Ureter (tissue), 1 donor: ENCODE data around the gene OR2V2. TPM values are rescaled to one million over a fixed set of nuclear protein-coding genes. Genes with fewer than 3 reads are reported as not detected.
"Not testable (repeated sequence)": the region's sequence is repeated elsewhere in the genome, so short reads cannot be mapped to it uniquely, and the experiment has no call there.

ENCODE experiments used
- DNase-seq: peaks from one replicate; pipeline ENCODE4 v3.0.0-alpha.2; 2020; ENCODE audit warnings: low spot score
- total RNA-seq: library from RNA; stranded (reverse); gene quantifications from one replicate; pipeline ENCODE4 v1.2.4, GENCODE V29; 2023
- donor health status: DM: yes; HTN: yes; CAD: no.

Gene OR2V2
- total RNA-seq, 1 donor from 2014 or later, result not detected

DNA sequence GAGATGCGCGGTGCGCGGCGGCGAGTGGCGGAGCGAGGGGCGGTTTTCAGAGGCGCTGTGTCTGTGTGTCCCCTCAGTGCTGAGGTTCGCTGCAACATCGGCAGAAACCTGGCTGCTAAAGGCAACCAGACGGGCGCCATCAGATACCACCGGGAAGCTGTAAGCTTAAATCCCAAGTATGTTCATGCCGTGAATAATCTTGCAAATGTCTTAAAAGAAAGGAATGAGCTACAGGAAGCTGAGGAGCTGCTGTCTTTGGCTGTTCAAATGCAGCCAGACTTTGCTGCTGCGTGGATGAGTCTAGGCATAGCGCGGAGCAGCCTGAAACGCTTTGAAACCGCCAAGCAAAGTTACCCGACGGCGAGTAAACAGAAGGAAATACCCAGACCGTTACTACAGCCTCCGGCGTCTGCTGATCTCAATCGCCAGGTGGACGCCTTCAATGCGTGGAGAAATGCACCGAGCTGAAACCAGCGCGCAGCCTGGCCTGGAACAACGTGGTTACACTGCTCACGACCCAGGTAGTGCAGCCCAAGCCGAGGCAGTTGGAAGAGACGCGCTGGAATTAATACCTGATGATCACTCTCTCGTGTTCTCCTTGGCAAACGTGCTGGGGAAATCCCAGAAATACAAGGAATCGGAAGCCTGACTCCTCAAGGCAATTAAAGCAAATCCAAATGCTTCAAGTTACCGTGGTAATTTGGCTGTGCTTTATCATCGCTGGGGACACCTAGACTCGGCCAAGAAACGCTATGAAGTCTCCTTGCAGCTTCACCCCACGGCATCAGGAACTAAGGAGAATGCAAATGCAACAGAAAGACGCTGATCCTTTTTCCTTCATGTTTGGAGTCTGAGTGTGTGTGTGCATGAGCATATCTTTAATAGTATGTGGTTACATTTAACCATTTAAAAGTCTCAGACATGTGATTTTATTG, 32.3 kb upstream of the OR2V2 start:
- DNase-seq, result no peak

DNA sequence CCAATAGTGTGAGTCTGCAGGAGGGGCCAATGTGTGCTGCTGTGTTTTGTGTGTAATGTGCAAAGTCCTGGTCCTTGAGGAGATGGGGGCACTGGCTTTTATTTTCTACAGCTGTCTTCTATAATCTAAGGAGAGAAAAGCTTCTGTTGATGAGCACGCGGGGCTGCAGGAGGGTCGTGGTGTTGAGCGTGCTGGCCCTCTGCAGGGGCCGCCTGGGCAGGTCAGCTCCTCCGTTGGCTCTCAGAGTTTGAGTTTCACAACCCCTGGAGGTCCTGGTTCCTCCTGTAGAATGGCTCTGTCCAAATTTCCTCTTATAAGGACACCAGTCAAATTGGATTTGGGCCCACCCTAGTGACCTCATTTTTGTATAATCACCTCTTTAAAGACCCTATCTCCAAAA, 29.0 kb upstream of the OR2V2 start:
- DNase-seq, result no peak

DNA sequence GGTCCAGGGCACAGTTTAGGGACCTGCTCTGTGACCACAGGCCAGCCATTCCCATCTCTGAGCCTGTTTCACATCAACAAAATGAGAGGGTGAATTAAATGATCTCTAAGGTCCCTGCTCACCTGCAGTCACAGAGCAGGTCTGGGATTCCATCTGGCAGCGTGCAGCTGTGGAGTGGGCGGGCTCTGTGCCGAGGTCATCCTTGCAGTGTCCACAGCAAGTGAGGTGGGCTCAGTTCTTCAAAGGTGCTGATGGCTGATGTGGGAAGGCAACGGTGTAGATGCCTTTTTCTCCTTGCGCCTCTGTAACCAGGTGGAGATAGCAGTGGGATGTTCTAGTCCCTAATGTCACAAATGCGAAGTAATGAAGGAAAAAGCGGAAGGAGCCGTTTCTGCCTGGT, 28.3 kb upstream of the OR2V2 start:
- no peak for DNase-seq

DNA sequence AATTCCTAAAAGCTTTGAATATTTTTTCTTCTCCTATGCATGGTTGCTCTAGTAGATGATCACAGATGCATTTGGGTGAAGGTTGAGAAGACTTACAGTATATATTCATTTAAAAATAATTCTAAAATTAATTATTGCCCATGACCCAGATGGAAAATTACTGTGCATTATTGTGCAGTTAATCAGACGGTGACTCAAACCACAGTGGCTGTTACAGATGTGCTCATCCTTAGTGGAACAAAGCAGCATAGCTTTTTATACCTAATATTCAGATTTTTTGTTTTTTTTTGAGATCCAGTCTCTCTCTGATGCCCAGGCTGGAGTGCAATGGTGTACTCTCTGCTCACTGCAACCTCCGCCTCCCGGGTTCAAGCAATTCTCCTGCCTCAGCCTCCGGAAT, 27.1 kb upstream of the OR2V2 start:
- no peak for DNase-seq

DNA sequence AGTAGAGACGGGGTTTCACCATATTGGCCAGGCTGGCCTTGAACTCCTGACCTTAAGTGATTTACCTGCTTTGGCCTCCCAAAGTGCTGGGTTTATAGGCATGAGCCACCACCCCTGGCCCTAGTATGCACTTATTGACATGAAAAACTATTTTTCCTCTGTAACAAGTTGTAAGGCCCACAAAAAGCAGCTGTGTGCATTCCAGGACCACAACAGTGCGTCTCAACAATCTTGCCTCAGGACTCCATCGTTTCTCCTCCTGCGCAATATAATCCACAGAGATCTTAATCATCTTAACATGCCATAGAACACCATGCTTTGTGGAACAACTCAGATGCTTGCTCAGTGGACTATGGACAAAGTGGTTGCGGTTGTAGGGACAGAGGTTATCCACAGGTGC, 26.6 kb upstream of the OR2V2 start:
- DNase-seq, result no peak

DNA sequence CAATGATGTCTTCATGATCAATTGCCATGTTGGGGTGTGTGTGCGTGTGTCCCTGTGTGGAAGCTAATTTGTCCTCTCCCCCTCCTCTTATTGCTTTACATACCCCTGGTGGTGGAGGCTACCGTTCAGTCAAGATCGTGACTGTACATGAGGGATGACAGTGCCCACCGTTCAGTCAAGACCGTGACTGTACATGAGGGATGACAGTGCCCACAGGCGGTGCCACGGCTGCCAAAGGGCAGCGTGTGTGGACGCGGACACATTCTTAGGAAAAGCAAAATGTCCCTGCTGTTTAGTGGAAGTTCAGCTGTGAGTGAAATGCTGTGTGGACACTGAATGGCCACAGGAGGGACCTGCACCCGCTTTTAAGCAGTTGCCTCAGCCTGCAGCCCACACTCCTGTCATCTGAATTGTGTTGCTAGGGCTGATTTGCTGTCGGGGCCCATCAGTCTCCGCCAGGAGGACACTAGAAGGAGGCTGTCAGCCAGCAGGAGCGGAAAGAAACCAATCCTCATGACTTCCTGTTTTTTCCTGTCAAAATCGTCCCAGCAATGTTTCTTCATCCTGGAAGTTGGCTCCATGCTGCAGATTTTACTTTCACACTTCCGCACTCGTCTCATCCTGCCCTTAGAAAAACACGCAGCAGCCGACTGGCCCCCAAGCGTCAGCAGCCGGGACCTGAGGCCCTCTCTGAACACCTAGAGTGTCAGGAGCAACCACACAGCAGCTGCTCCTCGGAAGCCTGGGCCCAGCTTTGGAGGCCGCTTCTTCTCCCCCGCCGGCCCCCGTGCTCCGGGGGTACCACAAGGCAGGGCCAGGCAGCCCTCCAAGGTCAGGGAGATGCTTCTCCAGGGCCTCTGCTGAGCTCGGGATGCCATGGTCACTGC, 25.5 kb upstream of the OR2V2 start:
- no peak for DNase-seq

DNA sequence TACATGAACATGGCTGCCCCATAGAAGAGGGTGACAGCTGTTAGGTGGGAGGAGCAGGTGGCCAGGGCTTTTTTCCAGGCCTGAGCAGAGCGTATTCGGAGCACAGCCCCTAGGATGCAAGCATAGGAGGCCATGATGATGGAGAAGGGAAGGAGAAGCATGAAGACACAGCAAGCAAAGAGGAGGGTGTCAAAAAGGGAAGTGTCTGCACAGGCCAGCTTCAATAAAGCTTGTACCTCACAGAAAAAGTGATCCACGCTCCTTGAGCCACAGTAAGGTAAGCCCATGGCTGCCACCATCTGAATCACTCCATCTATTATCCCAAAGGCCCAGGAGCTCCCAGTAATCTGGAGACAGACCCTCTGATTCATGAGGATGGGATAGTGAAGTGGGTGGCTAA, 22.9 kb upstream of the OR2V2 start:
- DNase-seq, result no peak

DNA sequence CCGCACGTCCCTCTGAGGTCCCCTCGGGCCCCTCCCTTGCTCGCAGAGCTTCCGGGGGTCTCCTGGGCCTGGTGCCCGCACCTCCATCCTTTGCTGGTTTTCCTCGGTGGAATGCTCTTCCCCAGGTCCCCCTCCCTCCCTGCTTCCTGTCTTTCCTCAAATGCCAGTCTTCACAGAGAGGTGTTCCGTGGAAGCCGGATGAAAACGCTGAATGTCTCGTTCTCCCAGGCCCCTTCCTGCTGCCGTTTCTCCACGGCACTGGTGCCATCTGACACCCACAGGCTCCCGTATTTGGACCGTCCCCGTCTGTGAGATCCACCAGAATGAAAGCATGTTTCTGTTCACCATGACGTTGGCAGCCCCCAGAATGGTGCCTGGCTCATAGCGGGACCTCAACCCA, 20.5 kb upstream of the OR2V2 start:
- no peak for DNase-seq

DNA sequence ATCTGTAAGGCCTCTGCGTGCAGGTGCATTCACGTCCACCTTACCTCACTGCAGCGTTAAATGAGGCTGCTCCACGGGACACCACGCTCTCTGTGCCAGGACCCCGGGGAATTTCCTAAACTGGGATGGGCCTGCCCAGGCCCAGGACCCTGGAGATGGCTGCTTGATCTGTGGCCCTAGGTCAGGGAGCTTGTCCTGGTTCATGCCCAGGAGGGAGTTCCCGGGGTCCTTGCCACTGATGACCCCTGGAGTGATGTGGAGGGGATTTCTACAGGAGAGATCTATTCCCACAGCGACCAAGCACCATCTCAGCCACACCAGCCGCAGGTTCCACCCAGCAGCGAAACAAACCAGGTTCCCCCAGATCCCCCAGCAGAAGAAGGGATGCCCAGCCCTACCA, 19.9 kb upstream of the OR2V2 start:
- no peak for DNase-seq

DNA sequence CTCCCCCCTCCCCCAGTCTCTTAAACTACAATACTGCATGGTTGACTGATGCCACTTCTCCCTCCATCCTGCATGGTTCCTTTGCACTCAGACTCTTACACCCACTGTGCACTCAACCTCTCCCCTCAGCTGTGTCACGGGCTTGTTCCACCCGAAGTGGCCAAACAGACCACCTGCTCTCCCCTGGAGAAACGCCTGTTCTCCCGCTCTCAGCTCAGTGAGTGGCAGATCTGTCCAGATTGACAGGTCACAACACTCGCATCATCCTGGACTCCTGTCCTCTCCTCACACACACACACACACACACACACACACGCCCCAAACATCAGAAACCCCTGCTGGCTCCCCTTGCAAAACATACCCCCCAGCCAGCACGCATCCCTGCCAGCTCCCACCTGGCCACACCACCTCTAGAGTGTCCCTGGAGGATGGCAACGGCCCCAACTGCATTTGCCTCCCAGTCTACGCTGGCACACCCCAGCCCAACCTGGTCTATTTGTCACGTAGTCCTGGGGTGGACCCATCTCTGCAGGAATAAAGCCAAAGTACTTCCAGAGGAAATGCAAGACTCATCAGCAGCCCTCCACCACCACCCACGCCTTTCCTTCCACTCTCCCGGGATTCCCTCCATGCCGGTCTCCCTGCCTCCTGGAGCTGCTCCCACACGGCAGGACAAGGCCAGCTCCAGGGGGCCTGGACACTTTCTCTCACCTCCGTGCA, 19.3 kb upstream of the OR2V2 start:
- DNase-seq, result no peak

DNA sequence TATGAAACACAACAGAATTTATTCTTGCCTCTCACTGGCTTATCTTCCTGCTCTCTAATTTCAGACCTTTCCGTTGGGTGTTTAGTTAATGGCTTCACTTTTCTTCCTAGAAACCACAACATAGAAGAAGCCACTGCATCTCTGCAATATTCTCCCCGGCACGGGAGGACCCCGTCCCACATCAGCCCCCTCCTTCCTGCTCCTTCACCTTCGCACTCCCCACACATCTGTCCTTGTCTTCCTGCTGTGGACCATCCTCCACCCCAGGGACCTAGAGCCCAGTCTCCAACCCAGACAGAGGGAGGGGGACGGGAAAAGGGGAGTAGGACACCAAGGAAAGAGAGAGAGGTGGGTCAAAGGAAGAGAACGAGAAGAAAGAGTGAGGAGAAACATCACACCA, 17.8 kb upstream of the OR2V2 start:
- DNase-seq, result no peak

DNA sequence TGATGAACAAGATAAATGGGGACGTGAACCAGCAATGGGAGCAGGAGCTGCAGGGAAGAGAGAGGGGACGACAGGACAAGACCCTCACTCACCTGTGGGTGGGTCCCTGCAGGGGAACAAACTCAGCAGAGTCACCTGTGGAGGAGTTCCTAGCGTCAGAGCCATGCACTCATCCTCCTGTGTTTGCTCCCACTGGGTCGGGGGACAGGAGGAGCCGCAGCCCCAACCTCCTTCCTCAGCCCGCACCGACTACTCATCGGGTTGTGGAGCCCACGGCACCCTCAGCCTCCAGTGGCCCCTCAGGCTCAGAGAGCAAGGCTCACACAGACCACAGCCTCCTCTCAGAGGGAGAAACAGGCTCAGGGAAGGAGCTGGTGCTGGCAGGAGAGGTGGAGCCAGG, 17.3 kb upstream of the OR2V2 start:
- DNase-seq, result not testable (repeated sequence)

DNA sequence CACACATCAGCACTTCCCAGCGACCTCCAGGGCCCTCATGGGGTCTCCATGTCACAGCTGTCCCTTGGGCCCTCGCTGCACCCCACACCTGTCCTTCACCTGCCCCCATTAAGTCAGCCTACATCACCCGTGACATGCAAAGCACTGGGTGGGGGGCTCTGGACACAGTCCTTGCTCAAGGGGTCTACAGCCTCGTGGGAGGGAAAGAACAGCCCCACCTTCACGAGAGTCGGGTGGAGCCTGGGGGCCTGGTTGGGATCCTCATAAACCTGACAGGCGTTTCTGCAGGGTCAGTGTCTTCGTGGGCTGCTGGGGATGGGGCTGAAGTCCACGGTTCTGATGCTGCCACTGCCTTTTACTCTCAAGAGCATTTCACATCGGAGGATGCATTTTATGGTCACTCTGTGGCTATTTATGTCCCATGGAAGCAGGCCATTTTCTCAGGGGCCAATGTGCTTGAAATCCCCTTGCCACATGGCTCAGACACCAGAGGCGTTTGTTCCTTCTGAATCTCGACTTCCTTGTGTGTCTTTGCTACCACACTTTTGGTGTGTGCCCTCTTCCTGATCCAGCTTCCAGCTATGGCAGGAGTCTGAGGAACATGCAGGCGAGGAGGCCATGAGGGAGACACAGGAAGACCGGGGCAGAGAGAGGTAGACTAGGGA, 16.4 kb upstream of the OR2V2 start, which contains the start of gene OR2V1:
Gene OR2V1 (minus strand): TSS at position 338 of the 665 bp plus-strand sequence. CDS start 5,865 bp downstream, outside the sequence.
- DNase-seq, result no peak

DNA sequence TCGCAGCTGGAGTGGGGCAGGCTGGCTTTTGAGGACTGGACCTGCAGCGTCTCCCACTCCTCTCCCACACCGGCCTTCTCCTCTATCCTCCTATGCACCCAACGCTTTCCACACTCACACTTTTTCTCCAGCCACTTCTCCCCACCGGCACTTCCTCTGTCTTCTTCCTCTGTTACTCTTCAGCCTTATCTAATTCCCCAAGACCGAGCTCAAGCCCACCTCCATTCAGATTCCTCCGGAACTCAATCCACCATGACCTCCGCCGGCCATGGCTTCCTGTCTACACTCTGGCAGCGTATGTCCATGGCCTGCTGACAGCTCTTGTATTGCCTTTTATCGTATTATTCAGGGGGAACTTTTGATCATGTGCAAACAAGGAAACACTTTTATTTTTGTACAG, 15.9 kb upstream of the OR2V2 start:
- DNase-seq, result no peak

DNA sequence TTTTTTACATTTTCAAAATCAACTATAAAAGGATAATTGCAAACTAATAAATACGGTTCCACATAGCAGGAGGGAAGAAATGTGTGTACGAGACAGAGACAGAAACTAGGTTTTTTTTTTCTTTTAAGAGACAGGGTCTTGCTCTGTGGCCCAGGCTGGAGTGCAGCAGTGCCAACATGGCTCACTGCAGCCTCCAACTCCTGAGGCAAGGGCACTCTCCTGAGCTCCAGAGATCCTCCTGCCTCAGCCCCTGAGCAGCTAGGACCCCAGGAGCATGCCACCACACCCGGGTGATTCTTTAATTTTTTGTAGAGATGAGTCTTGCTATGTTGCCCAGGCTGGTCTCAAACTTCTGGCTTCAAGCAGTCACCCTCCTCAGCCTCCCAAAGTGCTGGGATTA, 14.3 kb upstream of the OR2V2 start:
- DNase-seq, result no peak

DNA sequence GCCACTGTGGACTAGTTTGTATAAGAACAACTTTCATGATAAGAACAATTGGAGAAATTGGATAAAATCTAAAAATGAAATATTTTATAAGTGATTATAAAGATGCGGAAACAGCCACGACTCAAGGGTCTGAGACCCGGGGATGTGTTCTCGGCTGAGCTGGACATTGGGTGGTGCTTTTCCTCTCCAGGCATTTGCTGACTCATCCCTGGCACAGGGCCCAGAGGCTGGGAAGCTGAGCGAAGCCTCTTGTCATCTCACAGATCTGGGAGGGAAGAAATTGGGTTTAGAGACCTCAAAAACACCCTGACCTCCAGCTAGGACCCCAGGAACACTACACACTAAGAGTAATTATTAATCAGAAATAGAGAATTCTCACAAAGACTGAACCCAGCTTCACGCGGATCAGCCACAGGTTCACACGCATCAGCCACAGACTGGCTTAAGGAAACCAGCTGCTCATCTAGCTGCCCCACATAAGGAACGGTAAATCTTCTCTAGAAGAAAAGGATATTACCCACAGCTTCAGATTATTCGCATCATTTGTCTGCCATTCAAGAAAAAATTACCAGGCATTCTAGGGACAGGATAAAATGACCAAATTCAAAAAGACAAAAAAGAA, 13.7 kb upstream of the OR2V2 start:
- DNase-seq, result no peak

DNA sequence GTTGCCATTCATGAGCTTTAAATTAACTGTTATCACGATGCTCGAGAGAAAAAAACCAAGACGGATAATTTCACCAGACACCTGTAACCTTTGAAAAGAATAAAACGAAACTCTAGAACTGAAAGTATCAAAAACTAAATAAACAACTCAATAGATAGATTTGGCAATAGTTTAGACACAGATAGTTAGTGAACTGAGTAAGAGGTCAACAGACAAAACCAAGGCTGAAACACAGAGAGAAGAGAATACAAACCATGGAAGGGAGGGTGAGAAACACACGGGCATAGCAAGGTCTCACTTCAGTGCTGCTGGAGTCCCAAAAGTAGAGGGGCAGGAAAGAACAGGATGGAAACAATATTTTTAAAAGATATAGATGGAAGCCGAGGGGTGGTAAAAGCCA, 13.1 kb upstream of the OR2V2 start:
- no peak for DNase-seq

DNA sequence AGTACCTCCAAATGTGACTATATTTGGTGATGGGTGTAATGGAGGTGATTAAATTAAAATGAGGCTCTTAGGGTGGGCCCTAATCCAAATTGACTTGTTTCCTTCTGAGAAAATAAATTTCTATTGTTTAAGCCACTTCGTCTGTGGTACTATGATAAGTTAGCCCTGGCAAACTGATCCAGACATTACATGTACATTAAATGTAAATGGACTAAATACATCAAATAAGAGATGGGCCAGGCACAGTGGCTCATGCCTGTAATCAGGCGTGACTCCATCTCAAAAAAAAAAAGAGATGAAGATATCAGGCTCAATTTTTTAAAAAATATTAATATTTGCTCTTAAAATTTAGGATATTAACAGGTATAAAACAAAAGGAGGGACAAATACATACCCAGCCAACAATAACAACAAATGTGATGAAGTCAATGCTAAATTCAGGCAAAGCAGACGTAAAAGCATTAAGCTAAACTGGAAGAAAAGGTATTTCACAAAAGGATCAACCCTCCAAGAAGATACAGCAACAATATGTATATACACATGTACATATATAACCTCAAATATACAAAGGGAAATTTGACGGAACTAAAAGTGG, 10.9 kb upstream of the OR2V2 start:
- no peak for DNase-seq

DNA sequence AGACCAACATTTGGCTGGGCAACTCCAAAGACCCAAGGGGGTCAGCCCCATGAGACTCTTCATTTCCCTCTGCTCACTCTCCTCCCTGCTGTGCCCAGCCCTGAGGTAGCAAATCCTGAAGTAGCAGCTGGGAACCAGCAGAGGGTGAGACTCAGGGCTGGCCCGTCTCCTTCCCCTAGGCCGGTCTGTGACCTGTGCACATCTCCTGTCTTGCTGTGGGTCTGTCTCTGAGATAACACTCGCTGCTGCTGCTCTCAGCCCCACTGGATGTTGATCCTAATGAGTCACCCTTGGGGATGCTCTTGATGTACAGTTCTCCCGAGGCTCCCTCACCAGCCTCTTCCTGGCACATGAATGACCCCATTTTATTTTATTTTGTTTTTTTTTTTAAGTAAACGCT, 9.1 kb upstream of the OR2V2 start:
- no peak for DNase-seq

DNA sequence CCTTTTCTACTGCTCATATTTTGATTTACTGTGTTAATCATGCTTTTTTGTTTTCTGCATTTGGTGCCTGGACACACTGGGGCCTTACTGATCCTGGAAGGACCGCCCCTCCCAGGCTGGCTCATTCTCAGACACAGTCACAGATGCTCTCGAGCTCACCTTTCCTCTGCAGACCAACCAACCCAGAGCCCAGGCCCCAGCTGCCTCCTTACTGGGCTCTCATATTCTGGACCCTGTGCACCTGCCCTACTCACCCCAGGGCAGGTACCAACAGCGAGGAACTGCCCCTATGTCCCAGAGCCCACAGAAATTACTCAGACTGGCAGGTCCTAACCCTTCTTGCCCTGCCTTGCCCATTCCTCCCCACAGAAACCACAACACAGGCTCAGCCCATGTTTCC, 6.6 kb upstream of the OR2V2 start:
- DNase-seq, result no peak

DNA sequence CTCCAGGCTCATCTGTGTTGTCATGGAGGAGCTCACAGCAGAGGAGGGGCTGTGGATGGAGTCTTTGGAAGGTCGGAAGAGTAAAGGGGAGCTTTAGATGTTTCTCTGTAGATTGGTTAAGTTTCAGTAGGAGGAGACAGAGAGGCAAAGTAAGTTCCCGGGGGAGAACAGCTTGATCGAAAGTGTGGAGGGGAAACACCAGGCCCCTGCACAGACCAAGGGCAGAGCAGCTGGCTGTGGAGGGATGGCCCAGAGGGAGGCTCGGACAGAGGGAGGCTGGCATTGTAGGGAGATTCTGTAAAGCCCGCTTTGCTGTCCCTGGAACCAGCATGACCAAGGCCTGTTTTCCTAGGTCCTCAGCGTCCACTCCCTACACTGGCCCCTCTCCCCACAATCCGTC, 5.3 kb upstream of the OR2V2 start:
- no peak for DNase-seq
